HEK293 (cell line): ENCODE measurements around the gene DNAH5.

ENCODE experiments used
- KLF8 ChIP-seq: fragments of 450-650 bp; formaldehyde crosslinking; IDR thresholded peaks from 2 replicates; pipeline ENCODE4 v1.5.1; 2016; ENCODE audit warnings: missing biosample characterization, missing genetic modification characterization
- TCF7L2 ChIP-seq: IDR thresholded peaks from 2 replicates; pipeline ENCODE4 v1.6.1; 2011; ENCODE audit warnings: low read depth, mild to moderate bottlenecking, inconsistent platforms, low read length, moderate library complexity, borderline replicate concordance
- ZNF146 ChIP-seq: fragments of 450-650 bp; formaldehyde crosslinking; IDR thresholded peaks from 2 replicates; pipeline ENCODE4 v1.5.1; 2016; ENCODE audit warnings: missing biosample characterization, missing genetic modification characterization
- ZNF335 ChIP-seq: fragments of 450-650 bp; formaldehyde crosslinking; conservative IDR thresholded peaks from 2 replicates; pipeline ENCODE4 v1.5.1; 2016; ENCODE audit warnings: missing biosample characterization, missing genetic modification characterization
- ZNF394 ChIP-seq: fragments of 450-650 bp; formaldehyde crosslinking; IDR thresholded peaks from 2 replicates; pipeline ENCODE4 v1.5.1; 2016; ENCODE audit warnings: missing biosample characterization, missing genetic modification characterization, mild to moderate bottlenecking, moderate library complexity, borderline replicate concordance
- ZNF501 ChIP-seq: fragments of 450-650 bp; formaldehyde crosslinking; IDR thresholded peaks from 2 replicates; pipeline ENCODE4 v1.5.1; 2016; ENCODE audit warnings: missing biosample characterization, missing genetic modification characterization
- TF ChIP-seq, protein P1 (sequence below): fragments of 450-650 bp; formaldehyde crosslinking; IDR thresholded peaks from 2 replicates; pipeline ENCODE4 v1.5.1; 2016; ENCODE audit warnings: missing biosample characterization, missing genetic modification characterization
- TF ChIP-seq, protein P2 (sequence below): fragments of 450-650 bp; formaldehyde crosslinking; IDR thresholded peaks from 2 replicates; pipeline ENCODE4 v1.5.1; 2016; ENCODE audit warnings: missing biosample characterization, missing genetic modification characterization
- TF ChIP-seq, protein P3 (sequence below): sonication (generic); formaldehyde crosslinking; IDR thresholded peaks from 2 replicates; pipeline ENCODE4 v1.8.1; 2022; ENCODE audit warnings: mild to moderate bottlenecking, moderate library complexity, missing genetic modification reagents
- TF ChIP-seq, protein P4 (sequence below): fragments of 450-650 bp; formaldehyde crosslinking; IDR thresholded peaks from 2 replicates; pipeline ENCODE4 v1.5.1; 2016; ENCODE audit warnings: missing biosample characterization, missing genetic modification characterization

DNA sequence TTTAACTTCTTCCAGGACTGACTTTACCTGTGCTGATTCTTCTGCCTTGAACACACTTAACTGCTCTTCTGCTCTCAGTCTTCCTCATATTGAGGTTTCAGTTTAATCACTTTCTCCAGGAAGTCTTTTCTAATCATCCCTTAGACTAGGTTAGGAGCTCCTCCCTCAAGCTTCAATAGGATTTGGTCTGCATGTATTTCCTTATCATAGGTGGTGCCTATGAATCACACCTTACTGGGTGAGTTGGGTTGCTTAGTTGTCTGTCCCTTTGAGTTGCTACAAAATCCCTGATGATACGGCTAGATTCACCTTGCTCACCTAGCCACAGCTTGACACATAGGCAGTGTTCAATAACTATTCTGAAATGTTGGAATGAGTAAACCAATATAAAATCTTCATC lies 164.4 kb downstream of the DNAH5 start:
- TF ChIP-seq, protein P1, sequence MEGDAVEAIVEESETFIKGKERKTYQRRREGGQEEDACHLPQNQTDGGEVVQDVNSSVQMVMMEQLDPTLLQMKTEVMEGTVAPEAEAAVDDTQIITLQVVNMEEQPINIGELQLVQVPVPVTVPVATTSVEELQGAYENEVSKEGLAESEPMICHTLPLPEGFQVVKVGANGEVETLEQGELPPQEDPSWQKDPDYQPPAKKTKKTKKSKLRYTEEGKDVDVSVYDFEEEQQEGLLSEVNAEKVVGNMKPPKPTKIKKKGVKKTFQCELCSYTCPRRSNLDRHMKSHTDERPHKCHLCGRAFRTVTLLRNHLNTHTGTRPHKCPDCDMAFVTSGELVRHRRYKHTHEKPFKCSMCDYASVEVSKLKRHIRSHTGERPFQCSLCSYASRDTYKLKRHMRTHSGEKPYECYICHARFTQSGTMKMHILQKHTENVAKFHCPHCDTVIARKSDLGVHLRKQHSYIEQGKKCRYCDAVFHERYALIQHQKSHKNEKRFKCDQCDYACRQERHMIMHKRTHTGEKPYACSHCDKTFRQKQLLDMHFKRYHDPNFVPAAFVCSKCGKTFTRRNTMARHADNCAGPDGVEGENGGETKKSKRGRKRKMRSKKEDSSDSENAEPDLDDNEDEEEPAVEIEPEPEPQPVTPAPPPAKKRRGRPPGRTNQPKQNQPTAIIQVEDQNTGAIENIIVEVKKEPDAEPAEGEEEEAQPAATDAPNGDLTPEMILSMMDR (tag by site-specific recombination), result no peak
- TF ChIP-seq, protein P2, sequence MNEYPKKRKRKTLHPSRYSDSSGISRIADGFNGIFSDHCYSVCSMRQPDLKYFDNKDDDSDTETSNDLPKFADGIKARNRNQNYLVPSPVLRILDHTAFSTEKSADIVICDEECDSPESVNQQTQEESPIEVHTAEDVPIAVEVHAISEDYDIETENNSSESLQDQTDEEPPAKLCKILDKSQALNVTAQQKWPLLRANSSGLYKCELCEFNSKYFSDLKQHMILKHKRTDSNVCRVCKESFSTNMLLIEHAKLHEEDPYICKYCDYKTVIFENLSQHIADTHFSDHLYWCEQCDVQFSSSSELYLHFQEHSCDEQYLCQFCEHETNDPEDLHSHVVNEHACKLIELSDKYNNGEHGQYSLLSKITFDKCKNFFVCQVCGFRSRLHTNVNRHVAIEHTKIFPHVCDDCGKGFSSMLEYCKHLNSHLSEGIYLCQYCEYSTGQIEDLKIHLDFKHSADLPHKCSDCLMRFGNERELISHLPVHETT, result no peak
- TF ChIP-seq, protein P3, sequence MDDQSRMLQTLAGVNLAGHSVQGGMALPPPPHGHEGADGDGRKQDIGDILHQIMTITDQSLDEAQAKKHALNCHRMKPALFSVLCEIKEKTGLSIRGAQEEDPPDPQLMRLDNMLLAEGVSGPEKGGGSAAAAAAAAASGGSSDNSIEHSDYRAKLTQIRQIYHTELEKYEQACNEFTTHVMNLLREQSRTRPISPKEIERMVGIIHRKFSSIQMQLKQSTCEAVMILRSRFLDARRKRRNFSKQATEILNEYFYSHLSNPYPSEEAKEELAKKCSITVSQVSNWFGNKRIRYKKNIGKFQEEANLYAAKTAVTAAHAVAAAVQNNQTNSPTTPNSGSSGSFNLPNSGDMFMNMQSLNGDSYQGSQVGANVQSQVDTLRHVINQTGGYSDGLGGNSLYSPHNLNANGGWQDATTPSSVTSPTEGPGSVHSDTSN (CRISPR knock-in tag), result no peak
- TF ChIP-seq ZNF501 (tag by site-specific recombination) (no peak), KLF8 (tag by site-specific recombination) (no peak), TCF7L2 (no peak), ZNF394 (tag by site-specific recombination) (no peak), ZNF146 (no peak), ZNF335 (no peak)
- TF ChIP-seq, protein P4, sequence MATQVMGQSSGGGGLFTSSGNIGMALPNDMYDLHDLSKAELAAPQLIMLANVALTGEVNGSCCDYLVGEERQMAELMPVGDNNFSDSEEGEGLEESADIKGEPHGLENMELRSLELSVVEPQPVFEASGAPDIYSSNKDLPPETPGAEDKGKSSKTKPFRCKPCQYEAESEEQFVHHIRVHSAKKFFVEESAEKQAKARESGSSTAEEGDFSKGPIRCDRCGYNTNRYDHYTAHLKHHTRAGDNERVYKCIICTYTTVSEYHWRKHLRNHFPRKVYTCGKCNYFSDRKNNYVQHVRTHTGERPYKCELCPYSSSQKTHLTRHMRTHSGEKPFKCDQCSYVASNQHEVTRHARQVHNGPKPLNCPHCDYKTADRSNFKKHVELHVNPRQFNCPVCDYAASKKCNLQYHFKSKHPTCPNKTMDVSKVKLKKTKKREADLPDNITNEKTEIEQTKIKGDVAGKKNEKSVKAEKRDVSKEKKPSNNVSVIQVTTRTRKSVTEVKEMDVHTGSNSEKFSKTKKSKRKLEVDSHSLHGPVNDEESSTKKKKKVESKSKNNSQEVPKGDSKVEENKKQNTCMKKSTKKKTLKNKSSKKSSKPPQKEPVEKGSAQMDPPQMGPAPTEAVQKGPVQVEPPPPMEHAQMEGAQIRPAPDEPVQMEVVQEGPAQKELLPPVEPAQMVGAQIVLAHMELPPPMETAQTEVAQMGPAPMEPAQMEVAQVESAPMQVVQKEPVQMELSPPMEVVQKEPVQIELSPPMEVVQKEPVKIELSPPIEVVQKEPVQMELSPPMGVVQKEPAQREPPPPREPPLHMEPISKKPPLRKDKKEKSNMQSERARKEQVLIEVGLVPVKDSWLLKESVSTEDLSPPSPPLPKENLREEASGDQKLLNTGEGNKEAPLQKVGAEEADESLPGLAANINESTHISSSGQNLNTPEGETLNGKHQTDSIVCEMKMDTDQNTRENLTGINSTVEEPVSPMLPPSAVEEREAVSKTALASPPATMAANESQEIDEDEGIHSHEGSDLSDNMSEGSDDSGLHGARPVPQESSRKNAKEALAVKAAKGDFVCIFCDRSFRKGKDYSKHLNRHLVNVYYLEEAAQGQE (tag by site-specific recombination), result no peak
